SU-DHL-6 (cell line): ENCODE data around the gene GRIN3B.
A peak's percentile ranks its signal among the peaks of the same experiment; 100 is the strongest.

Experiments
- H2AFZ ChIP-seq: fragments of 200-600 bp; sonication (generic); 2 replicates; pipeline ENCODE4 v1.6.1; 2014; ENCODE audit warnings: low read depth, mild to moderate bottlenecking, moderate library complexity, mixed read lengths, antibody characterized with exemption, low read length; ENCODE audit not compliant: severe bottlenecking
- H3F3A ChIP-seq: fragments of 200-600 bp; shearing (Covaris generic); 2 replicates; pipeline ENCODE4 v1.6.0; 2016; ENCODE audit warnings: antibody characterized with exemption, mild to moderate bottlenecking; ENCODE audit not compliant: insufficient read depth
- H3K27ac ChIP-seq: fragments of 200-600 bp; sonication (generic); 2 replicates; pipeline ENCODE4 v1.5.1; 2016; ENCODE audit warnings: low read depth, mild to moderate bottlenecking, low read length, moderate library complexity, mixed read lengths
- H3K27me3 ChIP-seq: fragments of 200-600 bp; sonication (generic), shearing (Covaris generic); 2 replicates; pipeline ENCODE4 v1.6.0; 2014; ENCODE audit warnings: mild to moderate bottlenecking, low read length
- H3K36me3 ChIP-seq: fragments of 200-600 bp; sonication (generic); 2 replicates; pipeline ENCODE4 v1.6.1; 2014; ENCODE audit warnings: mild to moderate bottlenecking, low read length, mixed read lengths
- H3K4me2 ChIP-seq: fragments of 300-600, 200-600 bp; shearing (Covaris generic), sonication (generic); 2 replicates; pipeline ENCODE4 v1.6.0; 2014; ENCODE audit warnings: low read length, low read depth, mild to moderate bottlenecking; ENCODE audit not compliant: poor library complexity, severe bottlenecking
- H3K4me3 ChIP-seq: fragments of 200-600 bp; sonication (generic); 2 replicates; pipeline ENCODE4 v1.5.1; 2014; ENCODE audit warnings: antibody characterized with exemption, low read length, mild to moderate bottlenecking, mixed read lengths; ENCODE audit not compliant: insufficient read depth, poor library complexity, severe bottlenecking
- H3K79me2 ChIP-seq: fragments of 200-600 bp; sonication (generic); 2 replicates; pipeline ENCODE4 v1.6.1; 2014; ENCODE audit warnings: mild to moderate bottlenecking, low read length, moderate library complexity; ENCODE audit not compliant: insufficient read depth
- H3K9ac ChIP-seq: fragments of 200-600 bp; sonication (generic); 2 replicates; pipeline ENCODE4 v1.7.0; 2014; ENCODE audit warnings: mild to moderate bottlenecking, low read length
- H3K9me2 ChIP-seq: fragments of 200-600 bp; sonication (generic); replicated peaks from 2 replicates; pipeline ENCODE4 v1.6.1; 2014; ENCODE audit warnings: low read length; ENCODE audit not compliant: insufficient read depth
- H3K9me3 ChIP-seq: fragments of 200-600 bp; sonication (generic); 2 replicates; pipeline ENCODE4 v1.6.1; 2014; ENCODE audit warnings: low read length, mixed read lengths; ENCODE audit not compliant: insufficient read depth
- H4K20me1 ChIP-seq: fragments of 200-600 bp; sonication (generic); 2 replicates; pipeline ENCODE4 v1.6.1; 2014; ENCODE audit warnings: low read depth, mild to moderate bottlenecking, antibody characterized with exemption, low read length, moderate library complexity, mixed read lengths
- CTCF ChIP-seq: fragments of 200-600 bp; sonication (generic); IDR thresholded peaks from one replicate; pipeline ENCODE4 v1.5.1; 2017; ENCODE audit warnings: antibody characterized with exemption, mild to moderate bottlenecking, low read length, moderate library complexity; ENCODE audit not compliant: insufficient read depth, poor library complexity, severe bottlenecking
- EZH2phosphoT487 ChIP-seq: fragments of 200-600 bp; sonication (generic), shearing (Covaris generic); conservative IDR thresholded peaks from 2 replicates; pipeline ENCODE4 v1.6.1; 2018; ENCODE audit warnings: mild to moderate bottlenecking, antibody characterized with exemption, low read length, moderate library complexity, mixed read lengths

GRIN3B gene

DNA sequence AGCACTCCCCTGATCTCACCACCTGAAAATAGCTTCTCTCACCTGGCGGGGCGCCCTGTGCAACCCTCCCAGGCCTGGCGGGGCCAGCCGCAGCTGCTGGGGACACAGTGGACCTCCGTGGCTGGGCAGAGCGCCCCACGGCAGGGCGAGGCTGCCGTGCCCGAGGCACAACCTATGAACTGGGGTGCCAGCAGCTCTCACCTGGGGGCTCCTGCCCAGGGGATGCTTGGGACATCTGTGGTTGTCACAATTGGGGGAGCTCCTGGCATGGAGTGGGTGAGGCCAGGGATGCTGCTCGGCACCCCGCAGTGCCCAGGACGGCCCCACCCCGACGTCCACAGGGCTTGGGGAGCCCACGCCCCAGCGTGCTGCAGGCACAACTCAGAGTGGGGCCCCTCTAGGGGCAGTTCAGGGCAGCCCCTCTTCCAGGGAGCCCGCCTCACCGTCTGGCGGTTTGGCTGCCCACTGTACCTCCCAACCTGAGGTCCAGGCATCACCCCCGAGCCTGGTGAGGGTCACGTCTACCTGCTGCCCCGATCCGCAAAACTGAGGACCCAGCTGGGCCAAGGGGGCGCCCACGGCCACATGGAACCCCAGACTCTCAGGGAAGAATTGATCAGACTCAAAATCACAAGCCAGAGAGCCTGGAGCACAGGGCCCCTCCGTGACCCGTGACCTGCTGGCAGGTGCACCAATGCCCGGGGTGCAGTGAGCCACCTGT lies 15.0 kb downstream of the GRIN3B start:
- H3K36me3 ChIP-seq: no peaks in the 10 kb centered on the region
- H3K27me3 ChIP-seq: no peaks in the 10 kb centered on the region
- no peak overlapping the region for H3K27ac ChIP-seq
- H3K4me2 ChIP-seq: no peak overlapping the region
- H2AFZ ChIP-seq: no peak overlapping the region
- H3K9me3 ChIP-seq: no peaks in the 10 kb centered on the region
- H3F3A ChIP-seq: no peaks in the 10 kb centered on the region
- 0 out of 2 replicates have a peak, but pooled peaks cover 5% of the 10 kb centered on the region for H4K20me1 ChIP-seq
- H3K4me3 ChIP-seq: no peak overlapping the region
- H3K9ac ChIP-seq: no peak overlapping the region
- no peaks in the 10 kb centered on the region for H3K9me2 ChIP-seq
- peaks cover 58% of the 10 kb centered on the region for H3K79me2 ChIP-seq
- TF ChIP-seq CTCF (no peak), EZH2phosphoT487 (no peak)

GRCh38 chr19:1015782-1016646 lies 15.8 kb downstream of the GRIN3B start:
- no peaks in the 10 kb centered on the region for H3K9me3 ChIP-seq
- H3F3A ChIP-seq: no peaks in the 10 kb centered on the region
- peaks cover 63% of the 10 kb centered on the region for H3K79me2 ChIP-seq
- peak overlapping the region; percentile 91 for H3K9ac ChIP-seq
- no peaks in the 10 kb centered on the region for H3K9me2 ChIP-seq
- peak overlapping the region; percentile 48; the same call in 1 of the 2 replicates for H3K27ac ChIP-seq
- peak overlapping the region; percentile 86 for H3K4me2 ChIP-seq
- TF ChIP-seq CTCF: no peak
- TF ChIP-seq EZH2phosphoT487: no peak
- no peaks in the 10 kb centered on the region for H3K27me3 ChIP-seq
- H3K4me3 ChIP-seq: no peak overlapping the region
- no peaks in the 10 kb centered on the region for H3K36me3 ChIP-seq
- H4K20me1 ChIP-seq: 0 out of 2 replicates have a peak, but pooled peaks cover 5% of the 10 kb centered on the region
- no peak overlapping the region for H2AFZ ChIP-seq

- Histone ChIP-seq H3K9me3 (no peaks in the 10 kb centered on the region), H3K4me3 (peak overlapping the region; percentile 89), H3K4me2 (peak overlapping the region; percentile 86), H3F3A (no peaks in the 10 kb centered on the region), H3K9ac (peak overlapping the region; percentile 91), H3K27me3 (no peaks in the 10 kb centered on the region), H2AFZ (no peak overlapping the region), H4K20me1 (0 out of 2 replicates have a peak, but pooled peaks cover 5% of the 10 kb centered on the region), H3K9me2 (no peaks in the 10 kb centered on the region), H3K27ac (peak overlapping the region; percentile 48), H3K79me2 (peaks cover 63% of the 10 kb centered on the region), H3K36me3 (no peaks in the 10 kb centered on the region)
- no peak for TF ChIP-seq CTCF
- no peak for TF ChIP-seq EZH2phosphoT487
Measured at GRCh38 chr19:1016647-1017114, 16.5 kb downstream of the GRIN3B start.
